HG02763 (cell line): ENCODE results near the gene PDP2.

Experiments used
- ATAC-seq: cut with Tn5 transposase; IDR thresholded peaks from one replicate; pipeline ENCODE4 v1.9.1; 2021; ENCODE audit warnings: mild to moderate bottlenecking, moderate library complexity; ENCODE audit not compliant: unreplicated experiment

The PDP2 gene, protein sequence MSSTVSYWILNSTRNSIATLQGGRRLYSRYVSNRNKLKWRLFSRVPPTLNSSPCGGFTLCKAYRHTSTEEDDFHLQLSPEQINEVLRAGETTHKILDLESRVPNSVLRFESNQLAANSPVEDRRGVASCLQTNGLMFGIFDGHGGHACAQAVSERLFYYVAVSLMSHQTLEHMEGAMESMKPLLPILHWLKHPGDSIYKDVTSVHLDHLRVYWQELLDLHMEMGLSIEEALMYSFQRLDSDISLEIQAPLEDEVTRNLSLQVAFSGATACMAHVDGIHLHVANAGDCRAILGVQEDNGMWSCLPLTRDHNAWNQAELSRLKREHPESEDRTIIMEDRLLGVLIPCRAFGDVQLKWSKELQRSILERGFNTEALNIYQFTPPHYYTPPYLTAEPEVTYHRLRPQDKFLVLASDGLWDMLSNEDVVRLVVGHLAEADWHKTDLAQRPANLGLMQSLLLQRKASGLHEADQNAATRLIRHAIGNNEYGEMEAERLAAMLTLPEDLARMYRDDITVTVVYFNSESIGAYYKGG

DNA sequence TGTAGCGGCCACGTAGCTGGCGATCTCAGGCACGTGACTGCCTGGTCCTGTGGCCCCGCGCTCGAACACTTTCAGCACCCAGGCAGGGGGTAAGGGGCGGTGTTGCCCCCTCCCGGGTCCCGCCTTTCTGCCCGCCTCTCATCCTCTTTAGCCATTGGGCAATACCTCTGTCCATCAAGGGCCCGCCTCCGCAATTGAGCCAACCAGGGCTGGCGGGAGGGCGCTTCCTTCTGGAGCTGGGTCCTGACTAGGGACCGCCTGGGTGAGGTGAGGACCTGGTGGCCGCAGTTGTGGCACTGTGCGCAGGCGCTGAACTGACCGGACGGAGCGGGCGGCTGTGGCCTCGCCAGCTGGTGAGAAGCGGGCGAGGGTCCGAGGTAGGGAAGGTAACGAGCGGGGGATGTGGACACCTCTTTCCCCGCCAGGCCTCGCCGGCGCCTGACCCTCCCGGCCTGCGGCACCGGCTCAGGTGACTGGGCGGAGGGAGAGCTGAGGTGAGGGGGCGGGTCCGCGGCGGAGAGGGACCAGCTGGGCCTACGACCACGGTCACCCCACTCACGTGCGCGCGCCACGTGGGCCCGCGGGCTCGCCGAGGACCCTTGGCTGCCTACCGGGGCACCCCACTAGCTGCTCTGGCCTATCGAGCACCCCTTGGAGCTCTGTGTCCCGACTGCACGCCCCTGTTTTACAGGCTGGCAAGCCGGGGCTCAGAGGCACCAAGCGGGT, at the start of gene PDP2:
Gene PDP2, plus strand, starts transcription at position 228 of the 726 bp plus-strand sequence. CDS start 3,770 bp downstream, outside the sequence.
- peak; percentile 94 for ATAC-seq

DNA sequence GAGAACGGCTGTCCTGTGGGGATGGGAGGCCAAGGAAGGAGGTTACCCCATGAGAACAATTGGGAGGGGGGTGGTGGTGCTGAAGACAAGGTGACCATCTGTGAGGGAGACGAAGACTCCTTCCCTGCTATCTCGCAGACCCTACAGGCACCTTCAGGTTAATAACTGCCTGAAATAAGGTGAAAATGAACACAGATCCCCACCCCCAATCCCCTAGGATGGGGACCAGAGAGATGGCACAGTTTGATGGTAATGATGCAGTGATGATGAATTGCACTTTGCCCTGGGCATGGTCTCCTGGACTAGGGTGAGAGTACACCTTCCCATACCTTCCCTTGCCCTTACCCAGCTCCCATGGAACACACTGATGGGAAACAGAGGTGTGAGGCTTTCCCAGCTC, 48.1 kb upstream of the PDP2 start:
- ATAC-seq, result no peak

DNA sequence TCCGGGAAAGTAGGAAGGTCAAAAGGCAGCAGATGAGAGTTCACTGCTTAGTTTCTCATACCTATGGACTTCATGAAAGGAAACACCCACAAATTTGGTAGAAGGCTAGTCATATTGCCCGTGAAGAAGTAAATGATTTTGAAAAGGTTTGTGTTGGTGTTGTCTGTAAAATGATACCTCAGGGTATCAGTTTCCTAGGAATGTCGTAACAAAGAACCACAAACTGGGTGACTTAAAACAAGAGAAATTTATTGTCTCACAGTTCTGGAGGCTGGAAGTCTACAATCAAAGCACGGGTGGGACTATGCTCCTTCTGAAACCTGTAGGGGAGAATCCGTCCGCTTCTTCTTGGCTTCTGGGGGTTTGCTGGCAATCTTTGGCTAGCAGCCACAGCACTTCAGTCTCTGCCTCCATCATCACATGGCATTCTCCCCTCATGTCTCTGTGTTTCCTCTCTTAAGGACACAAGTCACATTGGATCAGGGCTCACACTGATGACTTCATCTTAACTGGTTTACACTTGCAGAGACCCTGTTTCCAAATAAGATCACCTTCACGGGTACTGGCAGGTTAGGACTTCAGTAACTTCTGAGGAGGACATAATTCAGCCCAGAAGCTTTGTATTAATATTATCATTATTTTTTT, 47.5 kb upstream of the PDP2 start:
- ATAC-seq, result no peak

DNA sequence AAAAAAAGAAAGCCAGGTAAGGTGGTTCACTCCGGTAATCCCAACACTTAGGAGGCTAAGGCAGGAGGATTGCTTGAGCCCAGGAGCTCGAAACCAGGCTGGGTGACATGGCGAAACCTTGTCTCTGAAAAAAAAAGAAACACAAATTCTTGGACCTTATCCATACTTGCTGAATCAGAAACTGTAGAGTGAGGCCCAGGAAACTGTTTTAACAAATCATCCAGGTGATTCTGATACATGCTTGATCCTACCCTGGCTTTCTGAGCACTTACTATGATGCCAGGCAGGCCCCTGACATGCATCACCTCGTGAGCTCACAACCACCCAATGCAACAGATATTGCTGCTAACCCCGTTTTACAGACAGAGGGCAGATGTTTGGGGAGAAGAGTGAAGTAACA, 45.6 kb upstream of the PDP2 start:
- ATAC-seq, result no peak

DNA sequence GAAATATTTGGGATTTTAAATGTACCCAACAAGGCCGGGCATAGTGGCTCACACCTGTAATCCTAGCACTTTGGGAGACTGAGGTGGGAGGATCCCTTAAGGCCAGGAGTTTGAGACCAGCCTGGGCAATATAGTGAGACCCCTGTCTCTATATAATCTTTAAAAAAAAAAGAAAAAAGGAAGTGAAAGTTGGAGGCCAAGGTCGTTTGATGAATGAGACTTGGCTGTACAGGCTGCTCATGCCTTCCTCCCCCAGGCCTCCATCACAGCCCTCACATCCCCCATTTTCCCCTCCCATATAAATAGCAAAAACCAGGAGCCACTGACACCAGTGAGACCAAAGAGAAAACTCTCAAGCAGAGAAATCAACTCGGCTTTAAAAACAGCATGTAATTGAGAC, 39.4 kb upstream of the PDP2 start:
- no peak for ATAC-seq

DNA sequence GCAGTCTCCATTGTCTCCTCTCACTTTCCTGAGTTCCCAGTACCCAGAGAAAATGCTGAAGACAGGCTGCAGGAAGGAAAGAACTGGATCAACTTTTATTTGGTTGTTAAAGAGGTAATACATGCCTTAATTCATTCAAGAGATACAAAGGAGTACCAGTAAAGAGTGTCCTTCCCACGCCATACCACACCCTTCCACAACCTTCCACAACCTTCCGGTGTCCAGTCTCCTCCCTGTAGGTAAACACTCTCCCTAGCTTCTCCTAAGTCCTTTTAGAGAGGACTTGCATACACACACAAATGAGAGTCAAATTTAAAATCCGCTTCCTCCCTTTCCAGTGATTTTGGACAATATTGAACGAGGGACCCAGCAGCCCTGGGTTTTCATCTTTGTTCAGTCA, 38.9 kb upstream of the PDP2 start:
- no peak for ATAC-seq

DNA sequence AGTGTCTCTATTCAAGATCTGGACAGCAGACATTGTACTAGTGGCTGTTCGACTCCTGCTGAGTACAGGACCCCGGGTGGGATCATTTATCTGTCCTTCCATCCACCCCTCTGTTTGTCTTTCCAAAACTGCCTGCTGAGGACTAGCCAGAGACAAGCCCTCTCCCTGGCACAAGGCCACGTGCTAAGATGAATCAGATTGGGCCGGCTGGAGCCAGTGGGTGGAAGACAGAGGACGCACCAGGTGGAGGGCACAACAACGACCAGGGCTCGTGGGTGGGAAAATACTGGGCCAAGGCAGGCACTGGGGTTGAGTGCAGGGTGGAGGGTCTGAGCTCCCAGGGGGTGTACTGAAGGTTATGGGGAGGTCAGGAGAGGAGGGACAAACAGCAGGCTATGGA, 37.5 kb upstream of the PDP2 start:
- no peak for ATAC-seq

DNA sequence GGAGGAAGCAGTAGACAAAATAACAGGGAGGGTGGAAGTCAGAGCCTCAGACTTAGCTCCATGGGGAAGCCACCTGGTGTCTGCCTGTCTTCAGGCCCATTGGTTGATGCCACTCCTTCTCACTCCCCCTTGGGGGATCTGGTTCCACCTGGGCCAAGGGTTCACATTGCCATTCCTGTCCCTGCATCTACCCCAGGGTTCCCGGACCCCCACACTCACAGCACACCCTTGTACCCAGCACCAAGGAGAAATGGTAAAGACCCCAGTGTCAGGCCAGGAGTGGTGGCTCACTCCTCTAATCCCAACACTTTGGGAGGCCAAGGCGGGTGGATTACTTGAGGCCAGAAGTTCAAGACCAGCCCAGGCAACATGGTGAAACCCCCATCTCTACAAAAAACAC, 37.1 kb upstream of the PDP2 start:
- no peak for ATAC-seq

DNA sequence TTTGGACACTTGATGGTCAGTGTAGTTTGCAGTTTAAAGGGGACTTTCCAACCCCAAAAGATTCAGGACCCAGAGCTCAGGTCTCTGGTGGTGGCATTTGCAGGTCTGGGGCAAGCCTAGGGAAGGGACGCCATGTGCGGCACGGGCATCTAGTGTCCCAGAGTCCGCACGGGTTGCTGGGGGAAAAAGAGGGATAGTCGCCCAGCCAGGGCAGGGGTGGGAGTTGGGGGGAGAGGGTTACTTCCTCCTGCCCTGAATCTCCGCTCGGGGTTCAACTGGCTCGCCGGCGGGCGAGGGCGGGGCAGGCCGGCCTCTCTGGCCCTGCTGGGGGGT, 36.3 kb upstream of the PDP2 start:
- no peak for ATAC-seq

DNA sequence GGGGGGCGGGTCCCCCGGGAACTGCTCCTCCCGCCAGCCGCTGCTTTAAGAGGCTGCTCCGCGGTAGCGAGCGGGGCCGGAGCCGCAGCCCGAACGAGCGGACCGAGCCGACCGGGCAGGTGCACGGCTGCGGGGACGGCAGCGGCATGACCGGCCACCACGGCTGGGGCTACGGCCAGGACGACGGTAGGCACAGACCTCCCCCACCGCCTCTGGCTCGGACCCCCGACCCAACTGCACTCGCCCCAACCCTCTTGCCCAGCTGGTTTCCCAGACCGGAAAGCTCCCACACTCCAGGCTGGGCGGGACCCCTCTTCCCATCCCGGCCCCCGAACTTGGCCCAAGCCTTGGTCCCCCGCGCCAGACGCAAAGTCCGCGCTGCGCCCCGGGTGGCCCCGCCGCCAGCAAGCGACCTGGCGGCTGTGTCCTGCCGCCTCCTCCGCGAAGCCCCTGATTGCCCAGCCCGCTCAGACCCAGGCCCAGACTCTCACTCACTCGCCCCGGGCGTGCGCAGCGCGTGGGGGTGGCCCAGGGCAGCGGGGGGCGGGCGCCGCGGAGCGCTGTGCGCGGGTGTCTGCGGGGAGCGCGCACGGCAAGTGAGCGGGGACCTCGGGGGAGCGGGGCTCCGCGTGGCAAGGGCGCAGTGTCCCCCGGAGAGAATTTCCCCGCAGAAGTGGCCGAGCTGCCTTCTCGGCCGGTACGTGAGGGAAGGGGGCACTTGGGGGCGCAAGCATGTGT, 35.8 kb upstream of the PDP2 start, which contains the start of gene CA7:
Gene CA7, plus strand, starts transcription at position 73 of the 738 bp plus-strand sequence. Its CDS starts 74 bp downstream, at position 147.
- ATAC-seq, result no peak

DNA sequence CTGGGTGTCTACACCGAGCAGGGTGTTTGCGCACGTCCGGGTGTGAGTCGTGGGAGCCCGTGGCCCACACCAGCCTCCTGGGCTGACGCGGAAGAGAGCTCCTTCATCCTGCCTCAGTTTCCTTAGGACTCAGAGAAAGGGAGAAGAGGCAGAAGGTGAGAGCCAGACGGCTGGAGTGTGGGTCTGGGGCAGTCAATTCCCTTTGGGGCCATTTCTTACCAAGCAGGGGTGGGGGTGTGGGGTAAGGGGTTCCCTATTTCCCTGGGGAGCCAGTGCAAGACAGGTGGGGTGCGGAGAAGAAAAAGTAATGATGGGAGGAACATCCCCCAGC, 35.3 kb upstream of the PDP2 start:
- no peak for ATAC-seq

DNA sequence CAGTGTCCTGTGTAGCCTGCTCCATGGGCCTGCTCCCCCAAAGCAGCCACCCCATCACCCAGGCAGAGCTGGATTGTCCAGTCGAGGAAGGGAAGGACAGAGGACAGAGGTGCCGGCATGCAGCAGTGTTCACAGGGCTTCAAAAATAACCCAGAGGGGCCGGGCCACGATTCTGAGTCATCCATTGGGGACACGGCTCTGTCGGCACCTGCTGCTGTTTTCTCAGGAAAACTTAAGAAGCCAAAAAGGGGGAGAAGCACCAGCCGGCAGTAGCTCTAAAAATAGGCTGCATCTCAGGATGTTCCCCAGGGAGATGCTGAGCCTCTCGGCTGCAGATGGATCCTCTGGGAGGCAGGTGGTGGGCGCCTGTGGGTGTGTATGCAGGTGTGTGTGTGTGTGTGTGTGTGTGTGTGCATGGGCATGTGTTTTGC, 34.5 kb upstream of the PDP2 start:
- no peak for ATAC-seq

DNA sequence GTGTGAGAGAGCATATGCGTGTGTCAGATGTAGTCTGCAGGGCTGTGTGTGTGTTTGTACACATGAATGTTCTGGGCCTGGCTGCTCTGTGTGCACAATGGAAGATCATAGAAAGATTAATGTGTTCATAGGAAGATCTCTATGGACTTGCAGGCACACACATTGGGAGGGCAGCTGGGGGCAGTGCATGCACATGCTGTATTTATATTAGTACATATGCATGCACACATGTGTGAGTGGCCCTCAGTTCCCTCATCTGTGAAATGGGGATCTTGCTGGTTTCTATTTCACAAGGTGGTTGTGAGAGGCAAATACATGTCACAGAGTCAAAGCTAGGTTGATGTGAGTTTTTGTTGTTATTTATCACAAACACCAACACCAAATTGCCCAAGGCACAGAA, 34.0 kb upstream of the PDP2 start:
- no peak for ATAC-seq

DNA sequence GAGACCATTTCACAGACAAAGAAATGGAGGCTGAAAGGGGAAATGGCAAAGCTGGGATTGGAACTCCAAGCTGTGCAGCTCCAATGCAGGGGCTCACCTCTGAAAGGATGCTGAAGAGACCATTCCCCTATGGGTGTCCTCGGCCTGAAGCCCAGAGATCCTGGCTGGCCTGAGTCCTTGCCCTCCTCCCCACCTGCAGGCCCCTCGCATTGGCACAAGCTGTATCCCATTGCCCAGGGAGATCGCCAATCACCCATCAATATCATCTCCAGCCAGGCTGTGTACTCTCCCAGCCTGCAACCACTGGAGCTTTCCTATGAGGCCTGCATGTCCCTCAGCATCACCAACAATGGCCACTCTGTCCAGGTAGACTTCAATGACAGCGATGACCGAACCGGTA, 33.5 kb upstream of the PDP2 start:
- ATAC-seq, result no peak

DNA sequence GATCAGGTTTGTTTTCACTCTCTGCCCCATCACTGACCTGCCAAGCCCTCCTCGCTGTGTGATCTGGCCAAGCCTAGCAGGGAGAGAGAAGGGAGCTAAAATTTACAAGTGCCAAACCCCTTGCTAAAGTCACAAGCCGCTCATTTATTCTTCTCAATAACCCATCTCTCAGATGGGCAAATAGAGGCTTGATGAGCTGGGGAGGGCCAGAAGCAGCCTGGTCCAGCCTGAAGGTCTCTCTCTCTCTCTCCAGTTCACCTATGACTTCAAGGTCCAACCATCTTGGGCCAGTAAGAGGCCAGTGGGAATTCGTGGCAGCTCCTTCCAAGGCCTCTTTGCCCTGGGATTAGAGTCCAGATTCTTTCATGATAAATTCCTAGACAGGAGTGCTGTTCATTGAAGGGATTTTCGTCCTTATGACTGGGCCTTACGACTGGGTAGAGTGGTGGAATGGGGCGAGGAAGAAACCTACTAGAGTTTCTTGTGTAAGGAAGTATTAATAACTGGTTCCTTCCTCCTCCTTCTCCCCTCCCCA, 32.7 kb upstream of the PDP2 start:
- no peak for ATAC-seq

DNA sequence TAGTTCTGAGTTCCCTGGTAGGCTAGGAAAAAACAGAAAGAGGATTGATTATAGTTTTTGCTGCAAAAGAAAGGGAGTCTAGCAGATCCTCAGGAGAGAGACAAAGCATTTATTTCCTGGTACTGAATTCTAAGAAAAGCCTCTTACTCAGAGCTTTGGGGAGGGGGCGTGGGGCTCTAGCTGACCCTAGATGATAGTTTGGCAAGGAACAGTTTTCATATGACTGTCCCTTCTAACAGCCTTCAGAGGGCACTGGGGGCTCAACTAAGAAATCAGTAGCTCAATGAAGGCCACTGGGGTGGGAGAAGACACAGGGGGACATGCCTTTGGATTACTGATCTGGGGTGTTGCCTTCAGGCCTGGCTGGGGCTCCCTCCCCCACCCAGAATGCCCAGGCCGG, 32.1 kb upstream of the PDP2 start:
- ATAC-seq, result no peak

DNA sequence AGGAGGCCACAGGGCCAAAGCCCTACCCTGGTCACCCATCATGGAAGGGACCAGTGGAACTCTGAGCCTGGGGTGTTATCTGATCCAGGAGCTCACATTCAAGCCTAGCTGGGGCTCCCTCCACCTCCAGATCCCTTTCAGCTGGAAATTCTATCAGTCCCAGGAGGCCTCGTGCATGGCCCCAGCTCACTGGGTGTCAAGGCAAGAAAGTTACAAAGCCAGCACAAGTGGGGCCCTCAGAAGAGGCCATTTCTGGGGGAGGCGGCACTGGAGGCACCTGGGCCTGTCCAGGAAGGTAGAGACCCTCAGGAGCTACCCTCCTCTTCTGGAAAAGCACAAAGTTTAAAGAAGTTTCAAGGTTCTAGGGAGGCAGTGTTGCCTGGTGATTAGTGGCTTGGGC, 31.3 kb upstream of the PDP2 start:
- no peak for ATAC-seq

DNA sequence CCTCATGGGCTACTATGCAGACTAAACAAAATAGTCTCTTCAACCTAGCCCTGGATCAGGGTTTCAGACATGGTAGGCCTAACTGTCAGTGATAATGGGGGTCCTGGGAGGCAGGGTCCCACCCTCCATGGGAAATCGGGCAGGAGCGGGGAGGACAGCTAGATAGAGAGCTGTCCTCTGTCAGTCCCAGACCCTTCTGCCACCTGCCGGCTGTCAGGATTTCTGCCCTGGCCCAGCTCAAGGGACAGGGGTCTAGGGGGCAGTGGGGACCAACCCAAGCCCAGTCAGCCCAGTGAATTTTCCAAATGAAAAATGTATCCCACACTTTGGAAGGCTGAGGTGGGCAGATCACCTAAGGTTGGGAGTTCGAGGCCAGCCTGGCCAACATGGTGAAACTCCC, 30.8 kb upstream of the PDP2 start:
- ATAC-seq, result no peak

DNA sequence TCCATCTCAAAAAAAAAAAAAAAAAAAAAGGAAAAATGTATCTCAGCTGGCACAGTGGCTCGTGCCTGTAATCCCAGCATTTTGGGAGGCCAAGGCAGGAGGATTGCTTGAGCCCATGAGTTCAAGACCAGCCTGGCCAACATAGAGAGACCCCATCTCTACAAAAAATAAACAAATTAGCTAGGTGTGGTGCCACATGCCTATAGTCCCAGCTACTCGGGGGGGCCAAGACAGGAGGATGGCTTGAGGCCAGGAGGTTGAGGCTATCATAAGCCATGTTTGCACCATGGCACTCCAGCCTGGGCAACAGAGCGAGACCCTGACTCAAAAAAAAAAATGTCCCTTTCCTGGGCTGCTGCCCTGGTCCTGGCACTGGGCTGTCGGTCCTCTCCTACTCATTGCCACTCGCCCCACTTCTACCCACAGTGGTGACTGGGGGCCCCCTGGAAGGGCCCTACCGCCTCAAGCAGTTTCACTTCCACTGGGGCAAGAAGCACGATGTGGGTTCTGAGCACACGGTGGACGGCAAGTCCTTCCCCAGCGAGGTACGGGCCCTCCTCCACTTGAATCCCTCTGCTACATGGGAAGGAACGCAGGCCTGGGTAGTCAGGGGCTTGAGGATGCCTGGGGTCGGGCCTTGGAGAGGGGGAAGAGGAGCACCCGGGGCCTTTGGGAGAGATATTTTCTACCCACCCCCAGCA, 30.1 kb upstream of the PDP2 start:
- no peak for ATAC-seq
